H9 (cell line): ENCODE results near the gene FAM241A. TPM values are rescaled to one million over a fixed set of nuclear protein-coding genes. Genes with fewer than 3 reads are reported as not detected.

Source experiments
- DNase-seq: peaks from one replicate; pipeline ENCODE4 v3.0.0-alpha.2; 2017
- H2AFZ ChIP-seq: one replicate; pipeline ENCODE4 v1.6.1; 2013; ENCODE audit warnings: mild to moderate bottlenecking, low read length, control low read depth, moderate library complexity
- H2AK5ac ChIP-seq: 2 replicates; pipeline ENCODE4 v1.6.1; 2013; ENCODE audit warnings: low read length, control low read depth, mixed read lengths; ENCODE audit not compliant: insufficient read length
- H2BK120ac ChIP-seq: one replicate; pipeline ENCODE4 v1.6.1; 2013; ENCODE audit warnings: low read depth, mild to moderate bottlenecking, low read length, control low read depth, inconsistent platforms; ENCODE audit not compliant: poor library complexity, severe bottlenecking
- H2BK12ac ChIP-seq: 2 replicates; pipeline ENCODE4 v1.6.1; 2013; ENCODE audit warnings: low read length, control low read depth, mixed read lengths, low read depth; ENCODE audit not compliant: insufficient read length
- H2BK15ac ChIP-seq: 2 replicates; pipeline ENCODE4 v1.6.1; 2013; ENCODE audit warnings: low read depth, low read length, control low read depth
- H2BK20ac ChIP-seq: one replicate; pipeline ENCODE4 v1.6.1; 2013; ENCODE audit warnings: low read depth, mild to moderate bottlenecking, low read length, control low read depth, inconsistent platforms; ENCODE audit not compliant: poor library complexity, severe bottlenecking
- H2BK5ac ChIP-seq: 2 replicates; pipeline ENCODE4 v1.6.1; 2013; ENCODE audit warnings: low read length, control low read depth, mixed read lengths; ENCODE audit not compliant: insufficient read length
- H3K14ac ChIP-seq: 2 replicates; pipeline ENCODE4 v1.6.1; 2013; ENCODE audit warnings: low read length, control low read depth; ENCODE audit not compliant: insufficient read depth
- H3K18ac ChIP-seq: 2 replicates; pipeline ENCODE4 v1.6.1; 2013; ENCODE audit warnings: low read depth, mild to moderate bottlenecking, mixed read lengths, low read length, control low read depth; ENCODE audit not compliant: insufficient read length
- H3K23ac ChIP-seq: 2 replicates; pipeline ENCODE4 v1.6.1; 2013; ENCODE audit warnings: low read length, control low read depth, mixed read lengths, low read depth; ENCODE audit not compliant: insufficient read length
- H3K23me2 ChIP-seq: 2 replicates; pipeline ENCODE4 v1.6.1; 2013; ENCODE audit warnings: low read depth, mild to moderate bottlenecking, mixed read lengths, low read length, control low read depth; ENCODE audit not compliant: insufficient read length, poor library complexity, severe bottlenecking
- H3K27ac ChIP-seq: 2 replicates; pipeline ENCODE4 v1.5.1; 2013; ENCODE audit warnings: low read length, control low read depth, mixed read lengths, low read depth; ENCODE audit not compliant: insufficient read length
- H3K27me3 ChIP-seq: 2 replicates; pipeline ENCODE4 v1.6.1; 2013; ENCODE audit warnings: low read length, control low read depth, inconsistent platforms; ENCODE audit not compliant: insufficient read depth
- H3K4ac ChIP-seq: 2 replicates; pipeline ENCODE4 v1.6.1; 2013; ENCODE audit warnings: low read depth, mild to moderate bottlenecking, control low read depth, inconsistent platforms, low read length, moderate library complexity
- H3K4me1 ChIP-seq: 2 replicates; pipeline ENCODE4 v1.6.1; 2013; ENCODE audit warnings: low read length, control low read depth, inconsistent platforms; ENCODE audit not compliant: insufficient read depth
- H3K4me2 ChIP-seq: 2 replicates; pipeline ENCODE4 v1.6.1; 2013; ENCODE audit warnings: low read length, control low read depth, mixed read lengths; ENCODE audit not compliant: insufficient read length, insufficient read depth
- H3K56ac ChIP-seq: 2 replicates; pipeline ENCODE4 v1.6.1; 2013; ENCODE audit warnings: low read depth, mild to moderate bottlenecking, mixed read lengths, low read length, control low read depth; ENCODE audit not compliant: insufficient read length
- H3K79me1 ChIP-seq: 2 replicates; pipeline ENCODE4 v1.6.1; 2013; ENCODE audit warnings: low read depth, mild to moderate bottlenecking, moderate library complexity, low read length, control low read depth, inconsistent platforms; ENCODE audit not compliant: insufficient read depth, poor library complexity, severe bottlenecking
- H3K79me2 ChIP-seq: 2 replicates; pipeline ENCODE4 v1.6.1; 2013; ENCODE audit warnings: low read length, control low read depth, inconsistent platforms; ENCODE audit not compliant: insufficient read depth
- H3K9ac ChIP-seq: 2 replicates; pipeline ENCODE4 v1.6.1; 2013; ENCODE audit warnings: low read length, control low read depth, mixed read lengths; ENCODE audit not compliant: insufficient read length; ENCODE audit errors: extremely low read depth
- H3K9me3 ChIP-seq: one replicate; pipeline ENCODE4 v1.6.1; 2013; ENCODE audit warnings: low read depth, low read length, inconsistent platforms; ENCODE audit not compliant: control insufficient read depth
- H3T11ph ChIP-seq: one replicate; pipeline ENCODE4 v1.6.1; 2013; ENCODE audit warnings: mild to moderate bottlenecking, low read length, control low read depth, inconsistent platforms
- H4K20me1 ChIP-seq: one replicate; pipeline ENCODE4 v1.6.1; 2013; ENCODE audit not compliant: control insufficient read depth, insufficient read length, insufficient read depth
- H4K5ac ChIP-seq: 2 replicates; pipeline ENCODE4 v1.6.1; 2013; ENCODE audit warnings: low read depth, mild to moderate bottlenecking, mixed read lengths, low read length, control low read depth; ENCODE audit not compliant: insufficient read length
- H4K8ac ChIP-seq: replicated peaks from 2 replicates; pipeline ENCODE4 v1.6.1; 2013; ENCODE audit warnings: low read length, control low read depth, mixed read lengths, low read depth; ENCODE audit not compliant: insufficient read length
- H4K91ac ChIP-seq: 2 replicates; pipeline ENCODE4 v1.6.1; 2013; ENCODE audit warnings: low read depth, mild to moderate bottlenecking, moderate library complexity, mixed read lengths, low read length, control low read depth; ENCODE audit not compliant: insufficient read length
- H3K27ac Mint-ChIP-seq, 3 experiments: 2 replicates in 2 of 3; 3 replicates in 1 of 3; pipeline ENCODE4 v1.8.0; 2020 to 2021; ENCODE audit warnings: mixed read lengths in 3 of 3, mild to moderate bottlenecking in 1 of 3, moderate library complexity in 1 of 3
- H3K27me3 Mint-ChIP-seq: 2 replicates; pipeline ENCODE4 v1.8.0; 2021; ENCODE audit warnings: low read depth, mild to moderate bottlenecking, moderate library complexity, mixed read lengths
- H3K36me3 Mint-ChIP-seq, 3 experiments: 2 replicates in 2 of 3; 3 replicates in 1 of 3; pipeline ENCODE4 v1.8.0; 2020 to 2021; ENCODE audit warnings: low read depth in 3 of 3, mixed read lengths in 3 of 3; ENCODE audit not compliant: insufficient read depth in 1 of 3
- H3K4me1 Mint-ChIP-seq, 2 experiments: 2 replicates each; pipeline ENCODE4 v1.8.0; 2020; ENCODE audit warnings: mixed read lengths in 2 of 2
- H3K4me3 Mint-ChIP-seq, 2 experiments: 2 replicates in 1 of 2; 3 replicates in 1 of 2; pipeline ENCODE4 v1.8.0; 2020 to 2021; ENCODE audit warnings: mild to moderate bottlenecking in 2 of 2, mixed read lengths in 2 of 2, moderate library complexity in 1 of 2
- H3K9me3 Mint-ChIP-seq, 2 experiments: 2 replicates in 1 of 2; 3 replicates in 1 of 2; pipeline ENCODE4 v1.8.0; 2020; ENCODE audit warnings: mild to moderate bottlenecking in 2 of 2, mixed read lengths in 2 of 2, moderate library complexity in 1 of 2
- CTCF ChIP-seq: fragments of 200-600 bp; sonication (generic); conservative IDR thresholded peaks from 3 replicates; pipeline ENCODE4 v1.8.0; 2021; ENCODE audit warnings: antibody characterized with exemption, mild to moderate bottlenecking
- WGBS: extraction: QIAGEN DNeasy Blood & Tissue Kit; methylation state at CpG from one replicate; pipeline ENCODE4 v1.1.7; 2013; ENCODE audit warnings: missing lambda C conversion rate, low lambda C conversion rate, mixed read lengths; ENCODE audit not compliant: insufficient read length; ENCODE audit errors: extremely low coverage; 5-methylcytosine and 5-hydroxymethylcytosine counted together
- total RNA-seq: library from RNA; stranded (reverse); gene quantifications from 2 replicates; pipeline ENCODE4 v1.2.1, GENCODE V29; 2021

Gene FAM241A
- total RNA-seq, 1 experiment from 2014 or later = 0.13 TPM

- H3K27ac Mint-ChIP-seq = peak overlapping the region in 1 of 3 experiments; percentile 11; a peak in 1 of 7 replicates
- H3K4me2 ChIP-seq = no peak overlapping the region
- H2AK5ac ChIP-seq = no peak overlapping the region
- no peaks in the 10 kb centered on the region for H3K79me1 ChIP-seq
- no peak overlapping the region for H4K8ac ChIP-seq
- H3K18ac ChIP-seq = no peak overlapping the region
- H2BK20ac ChIP-seq = no peak overlapping the region
- no peak overlapping the region for H2BK5ac ChIP-seq
- H3K4me3 Mint-ChIP-seq = no peak overlapping the region
- H3K36me3 Mint-ChIP-seq = no peaks in the 10 kb centered on the region
- no peak for TF ChIP-seq CTCF
- no peak overlapping the region for H4K5ac ChIP-seq
- no peaks in the 10 kb centered on the region for H3K27me3 Mint-ChIP-seq
- H3K4ac ChIP-seq = no peak overlapping the region
- H3T11ph ChIP-seq = no peak overlapping the region
- H3K79me2 ChIP-seq = no peaks in the 10 kb centered on the region
- H2AFZ ChIP-seq = no peak overlapping the region
- H4K20me1 ChIP-seq = no peaks in the 10 kb centered on the region
- no peak overlapping the region for H4K91ac ChIP-seq
- peaks cover 7 to 8% of the 10 kb centered on the region in 2 experiments for H3K4me1 Mint-ChIP-seq
- H2BK12ac ChIP-seq = no peak overlapping the region
- no peak overlapping the region for H2BK15ac ChIP-seq
- H3K27ac ChIP-seq = no peak overlapping the region
- H3K4me1 ChIP-seq = no peaks in the 10 kb centered on the region; the same call in 1 of the 2 replicates
- no peaks in the 10 kb centered on the region for H3K9me3 ChIP-seq
- H3K23ac ChIP-seq = no peak overlapping the region
- no peak overlapping the region for H3K14ac ChIP-seq
- no peaks in the 10 kb centered on the region for H3K9me3 Mint-ChIP-seq
- no peak for DNase-seq
- H3K23me2 ChIP-seq = no peaks in the 10 kb centered on the region
- no peaks in the 10 kb centered on the region for H3K27me3 ChIP-seq
- no peak overlapping the region for H3K56ac ChIP-seq
- no CpG with 5 or more reads among the region's 2 CpGs for WGBS
- H2BK120ac ChIP-seq = no peak overlapping the region
- no peak overlapping the region for H3K9ac ChIP-seq
Observed at GRCh38 chr4:112183252-112183651, 38.0 kb downstream of the FAM241A start.
